Liver (tissue), 9 donors: ENCODE results near the gene FCER1A. TPM values are rescaled to one million over a fixed set of nuclear protein-coding genes. Genes with fewer than 3 reads are reported as not detected.

ENCODE experiments used
- DNase-seq: peaks from one replicate; pipeline ENCODE4 v3.0.0-alpha.2; 2017; ENCODE audit warnings: low spot score
- H3K27ac ChIP-seq, 2 donors: one replicate each; pipeline ENCODE4 v1.7.0; 2013; ENCODE audit warnings: inconsistent platforms in 2 of 2, low read length in 2 of 2, control low read depth in 1 of 2, low read depth in 1 of 2, mild to moderate bottlenecking in 1 of 2
- H3K27me3 ChIP-seq, 4 donors: one replicate each; pipeline versions ENCODE4 v1.6.1 to v1.7.0; 2013; ENCODE audit warnings: low read length in 3 of 4, inconsistent platforms in 1 of 4, mild to moderate bottlenecking in 1 of 4, moderate library complexity in 1 of 4; ENCODE audit not compliant: control insufficient read depth in 4 of 4, insufficient read depth in 4 of 4
- H3K36me3 ChIP-seq, 4 donors: one replicate each; pipeline versions ENCODE4 v1.6.1 to v1.7.0; 2013; ENCODE audit warnings: low read length in 3 of 4, mild to moderate bottlenecking in 3 of 4, low read depth in 1 of 4, moderate library complexity in 1 of 4; ENCODE audit not compliant: control insufficient read depth in 4 of 4, insufficient read depth in 3 of 4
- H3K4me1 ChIP-seq, 4 donors: one replicate each; pipeline versions ENCODE4 v1.6.1 to v1.7.0; 2013; ENCODE audit warnings: low read length in 3 of 4, mild to moderate bottlenecking in 3 of 4, moderate library complexity in 1 of 4; ENCODE audit not compliant: control insufficient read depth in 4 of 4, insufficient read depth in 4 of 4
- H3K4me3 ChIP-seq, 3 donors: one replicate each; pipeline versions ENCODE4 v1.6.1 to v1.7.0; 2013; ENCODE audit warnings: low read length in 3 of 3, control low read depth in 1 of 3, low read depth in 1 of 3, mild to moderate bottlenecking in 1 of 3
- H3K9ac ChIP-seq, 2 donors: one replicate each; pipeline ENCODE4 v1.7.0; 2013; ENCODE audit warnings: low read length in 2 of 2, mild to moderate bottlenecking in 2 of 2, moderate library complexity in 2 of 2, control low read depth in 1 of 2, low read depth in 1 of 2
- H3K9me3 ChIP-seq, 4 donors: one replicate each; pipeline versions ENCODE4 v1.6.1 to v1.7.0; 2013; ENCODE audit warnings: low read length in 3 of 4; ENCODE audit not compliant: control insufficient read depth in 4 of 4
- ATF3 ChIP-seq: IDR thresholded peaks from 2 replicates; pipeline ENCODE4 v1.6.1; 2016; ENCODE audit warnings: antibody characterized with exemption
- FOXA1 ChIP-seq: IDR thresholded peaks from 2 replicates; pipeline ENCODE4 v1.6.1; 2016; ENCODE audit warnings: antibody characterized with exemption
- WGBS: extraction: QIAGEN DNeasy Blood & Tissue Kit; methylation state at CpG from one replicate; pipeline ENCODE4 v1.1.7; 2013; 5-methylcytosine and 5-hydroxymethylcytosine counted together
- polyA plus RNA-seq, 2 donors: library from polyadenylated mRNA; stranded (reverse) in 1 of 2; unstranded in 1 of 2; fragments of 200-250 nt in 1 of 2; fragments of >200 nt in 1 of 2; fragmentation: Nextera tagmentation in 1 of 2; extraction: Ambion mirVana in 1 of 2; gene quantifications; one replicate each; pipeline versions ENCODE4 v1.2.1 to v1.2.3, GENCODE V29; 2013 to 2015
- total RNA-seq, 2 donors: library from RNA; depleted of rRNA; stranded (reverse); fragments of >200 nt; gene quantifications; one replicate each; pipeline ENCODE4 v1.2.3, GENCODE V29; 2014
- donor health status: healthy.
- donor health status: healthy.
- donor health status: healthy.
- donor health status: healthy.
- donor health status: healthy.

Gene FCER1A
- total and polyA plus RNA-seq, 4 donors, result 0.08 to 3.5 (median 0.48) TPM; not detected in 1

GRCh38 chr1:159352436-159352835, 50.3 kb downstream of the FCER1A start:
- Histone ChIP-seq H3K9me3 (no peaks in the 10 kb centered on the region), H3K4me1 (no peaks in the 10 kb centered on the region), H3K4me3 (no peak overlapping the region), H3K9ac (no peak overlapping the region), H3K27ac (no peak overlapping the region), H3K27me3 (no peaks in the 10 kb centered on the region), H3K36me3 (no peaks in the 10 kb centered on the region)
- no peak for DNase-seq
- 91% methylated on average over 2 of the region's 2 CpGs for WGBS
- TF ChIP-seq ATF3 (no peak), FOXA1 (no peak)

Other genes with a start within 250 kb of the FCER1A start
- under 1 TPM; 0.28 to 0.42 TPM for gene AIM2, start 225.6 kb upstream of the FCER1A start, total RNA-seq
- under 1 TPM; 0.28 to 0.33 TPM for gene AIM2, start 225.6 kb upstream of the FCER1A start, polyA plus RNA-seq
- gene CADM3, start 130.7 kb upstream of the FCER1A start, total RNA-seq, result under 1 TPM; 0.14 to 0.17 TPM
- under 1 TPM; 0.15 to 0.25 TPM for gene CADM3, start 130.7 kb upstream of the FCER1A start, polyA plus RNA-seq
- 10 to 100 TPM in 1 of 2 donors, under 1 TPM in 1; 0.08 to 17.2 TPM for gene ACKR1, start 97.5 kb upstream of the FCER1A start, total RNA-seq
- under 1 TPM in 1 of 2 donors, not detected in 1; 0.48 TPM for gene ACKR1, start 97.5 kb upstream of the FCER1A start, polyA plus RNA-seq
- not detected for gene OR10J4, start 129.9 kb downstream of the FCER1A start, total RNA-seq
- gene OR10J4, start 129.9 kb downstream of the FCER1A start, polyA plus RNA-seq, result not detected
- not detected for gene OR10J1, start 137.4 kb downstream of the FCER1A start, total RNA-seq
- not detected for gene OR10J1, start 137.4 kb downstream of the FCER1A start, polyA plus RNA-seq
- 1 to 10 TPM in 1 of 2 donors, not detected in 1; 5.7 TPM for gene OR10J5, start 233.7 kb downstream of the FCER1A start, total RNA-seq
- gene OR10J5, start 233.7 kb downstream of the FCER1A start, polyA plus RNA-seq, result under 1 TPM in 1 of 2 donors, not detected in 1; 0.46 TPM